HEK293T (cell line): ENCODE results near the gene CDH13.

Experiments used
- HDGF ChIP-seq: fragments of 450-650 bp; IDR thresholded peaks from 2 replicates; pipeline ENCODE4 v1.6.1; 2017; ENCODE audit warnings: antibody characterized with exemption, borderline replicate concordance
- SUZ12 ChIP-seq: fragments of 450-650 bp; IDR thresholded peaks from 2 replicates; pipeline ENCODE4 v1.6.1; 2016; ENCODE audit warnings: mild to moderate bottlenecking
- ZNF384 ChIP-seq: fragments of 450-650 bp; IDR thresholded peaks from 2 replicates; pipeline ENCODE4 v1.6.1; 2016

GRCh38 chr16:82926500-82926899, 299.7 kb downstream of the CDH13 start:
- no peak for TF ChIP-seq SUZ12
- no peak for TF ChIP-seq HDGF
- no peak for TF ChIP-seq ZNF384
